ENCODE data around the gene C2orf72. TPM values are rescaled to one million over a fixed set of nuclear protein-coding genes. Genes with fewer than 3 reads are reported as not detected.
"Not testable (repeated sequence)": the region's sequence is repeated elsewhere in the genome, so short reads cannot be mapped to it uniquely, and the experiment has no call there.

Gene C2orf72
- total RNA-seq, result 0.10 TPM in 1 of 2 replicates, not detected in the other

DNA sequence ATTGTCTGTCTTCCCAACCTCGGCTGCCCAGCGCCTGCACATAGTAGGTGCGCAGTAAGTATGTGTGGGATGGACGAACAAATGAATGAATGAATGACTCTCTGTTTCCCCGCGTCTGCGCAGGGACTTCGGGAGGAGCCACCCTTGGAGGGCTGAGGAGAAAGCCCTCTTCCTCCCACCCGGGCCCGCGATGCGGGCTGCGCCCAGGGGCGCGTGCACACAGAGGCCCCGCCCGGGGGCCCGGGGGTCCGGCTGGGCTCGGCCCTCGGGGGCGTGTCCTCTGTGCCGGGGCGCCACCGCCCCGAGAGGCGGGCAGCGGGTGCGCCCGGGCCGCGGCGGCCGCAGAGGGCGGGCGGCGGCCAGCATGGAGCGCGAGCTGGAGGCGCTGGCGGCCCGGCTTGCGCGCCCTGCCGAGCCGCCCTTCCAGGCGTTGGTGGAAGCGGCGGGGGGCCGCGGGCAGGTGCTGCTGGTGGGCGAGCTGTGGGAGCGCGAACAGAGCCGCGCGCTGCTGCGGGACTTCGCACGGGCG is at the start of gene C2orf72:
Gene C2orf72, plus strand, starts transcription at position 322 of the 529 bp plus-strand sequence. Its CDS starts 43 bp downstream, at position 365.
- intact Hi-C loops (cut with micrococcal nuclease), result no loop called here

DNA sequence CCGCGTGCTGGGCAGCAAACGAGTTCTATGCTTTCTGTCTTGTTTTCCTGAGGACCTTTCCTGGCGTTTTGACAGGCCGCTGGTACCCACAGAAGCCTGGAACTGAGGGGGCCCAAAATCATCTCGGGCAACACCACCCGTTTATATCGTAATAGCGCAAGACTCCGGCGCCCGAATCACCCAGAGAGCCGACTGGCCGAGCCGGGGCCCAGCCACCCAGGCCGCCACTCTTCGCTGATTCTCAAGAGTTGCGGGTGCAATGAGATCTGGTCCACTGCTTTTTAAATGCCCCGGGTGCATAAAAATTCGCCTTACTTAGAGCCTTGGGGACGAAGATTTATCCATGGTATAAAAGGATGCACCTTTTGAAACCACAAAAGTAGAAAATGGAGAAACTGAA is 47.6 kb upstream of the C2orf72 start:
- intact Hi-C loops (cut with micrococcal nuclease), result loop anchor here (10.0 kb wide), 1 partner anchor 325 kb away; no protein-coding TSS in a partner anchor

DNA sequence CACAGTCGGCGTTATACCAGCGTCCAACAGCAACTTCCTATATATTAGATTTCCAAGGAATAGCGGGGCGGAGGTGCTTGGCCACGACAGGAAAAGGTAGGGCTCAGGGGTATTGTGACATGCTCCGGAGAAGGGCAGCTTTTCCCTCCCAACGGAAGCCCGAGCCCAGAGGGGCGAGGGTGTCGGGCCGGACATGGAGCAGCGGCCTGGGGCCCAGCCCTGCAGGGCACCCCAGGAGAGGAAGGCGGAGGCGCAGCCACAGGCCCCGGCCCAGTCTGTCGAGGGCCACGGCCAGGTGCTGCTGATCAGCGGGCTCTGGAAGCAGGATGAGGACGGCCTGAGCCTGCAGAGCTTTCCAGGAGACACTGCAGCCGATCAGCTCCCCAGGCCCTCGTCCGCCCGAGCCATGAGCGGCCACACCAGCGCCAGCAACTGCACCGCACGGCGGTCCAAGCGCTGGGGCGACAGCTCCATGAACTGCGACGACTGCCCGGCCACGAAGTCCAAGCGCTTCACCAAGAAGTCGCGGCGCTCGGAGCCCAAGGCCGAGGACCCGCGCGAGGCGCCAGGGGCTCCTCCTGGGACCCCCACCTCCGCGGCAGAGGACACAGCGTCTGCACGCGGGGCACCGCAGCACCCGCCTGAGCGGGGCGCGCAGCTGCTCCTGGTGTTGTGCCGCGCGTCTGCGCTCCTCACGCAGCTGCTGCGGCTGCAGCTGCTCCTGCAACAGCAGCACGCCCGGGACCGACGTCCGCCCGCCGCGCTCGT is 47.0 kb upstream of the C2orf72 start:
- intact Hi-C loops (cut with micrococcal nuclease), result no loop called here

DNA sequence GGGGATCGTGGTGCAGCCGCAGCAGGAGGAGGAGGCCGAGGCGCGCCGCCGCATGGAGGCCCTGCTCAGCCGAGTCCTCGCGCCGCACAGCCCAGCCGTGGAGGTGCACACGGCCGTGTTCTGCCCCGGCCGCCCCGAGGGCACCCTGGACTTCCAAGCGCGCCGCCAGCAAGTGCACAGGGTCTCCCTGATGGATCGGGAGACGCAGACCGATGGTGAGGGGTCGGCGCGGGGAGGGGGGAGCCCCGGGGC is 46.5 kb upstream of the C2orf72 start:
- intact Hi-C loops (cut with micrococcal nuclease), result no loop called here

DNA sequence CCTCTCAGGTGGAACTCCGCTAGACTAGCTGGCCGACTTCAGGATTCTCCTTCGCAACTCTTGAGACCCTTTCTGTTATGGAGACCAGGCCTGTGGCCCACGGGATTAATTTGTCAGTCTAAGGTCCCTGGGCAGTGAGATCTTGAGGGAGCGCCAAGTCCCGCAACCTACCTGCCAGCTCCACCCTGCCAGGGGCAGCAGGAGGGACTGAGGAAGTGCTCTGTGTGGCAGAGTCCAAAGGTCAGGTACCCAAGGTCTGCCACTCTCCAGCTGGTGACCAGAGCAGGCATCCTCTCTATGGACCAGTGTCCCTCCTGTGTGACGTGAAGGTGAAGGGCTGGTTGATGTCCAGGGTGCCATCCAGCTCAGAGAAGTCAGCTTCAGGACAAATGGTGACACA is 45.7 kb upstream of the C2orf72 start:
- intact Hi-C loops (cut with micrococcal nuclease), result no loop called here

DNA sequence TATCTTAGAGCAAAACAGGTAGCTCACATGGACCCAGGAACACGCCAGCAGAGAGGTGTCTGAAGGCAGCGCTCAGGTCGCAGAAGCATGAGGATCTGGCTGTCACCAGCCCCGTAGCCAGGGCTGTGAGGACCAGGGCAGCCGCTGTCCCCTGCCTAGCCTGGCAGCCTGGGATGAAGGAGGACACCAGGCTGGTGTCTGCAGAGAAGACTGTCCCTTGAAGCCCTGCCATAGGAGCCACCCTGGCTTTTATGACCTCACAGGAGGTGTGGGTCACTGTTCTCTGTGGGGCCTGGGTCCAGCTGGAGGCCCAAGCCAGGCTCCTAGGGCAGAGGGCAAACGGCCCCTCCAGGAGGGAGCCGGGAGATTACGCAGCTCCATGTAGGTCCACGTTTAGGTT is 41.5 kb upstream of the C2orf72 start, which contains the start of gene SPATA3:
Gene SPATA3, plus strand, starts transcription at position 301 of the 400 bp plus-strand sequence. CDS start 113 bp downstream, outside the sequence.
- intact Hi-C loops (cut with micrococcal nuclease), result no loop called here

DNA sequence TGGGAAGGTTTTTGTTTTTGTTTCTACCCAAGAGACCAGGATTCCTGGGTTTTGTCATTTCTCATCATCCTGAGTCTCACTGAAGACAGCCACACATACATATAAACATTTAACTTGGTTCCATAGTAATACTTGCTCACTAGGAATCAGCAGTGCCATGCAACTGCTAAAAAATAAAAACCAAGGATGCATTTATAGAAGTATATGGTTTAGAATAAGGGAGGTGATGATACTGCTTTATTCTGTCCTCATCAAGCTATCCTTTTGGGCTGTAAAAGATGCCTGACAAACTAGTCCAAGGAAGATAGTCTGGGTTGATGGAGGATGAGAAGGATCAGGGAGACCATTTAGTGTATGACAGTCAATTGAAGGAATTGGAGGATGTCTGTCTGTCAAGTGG is 40.7 kb upstream of the C2orf72 start:
- intact Hi-C loops (cut with micrococcal nuclease), result no loop called here

DNA sequence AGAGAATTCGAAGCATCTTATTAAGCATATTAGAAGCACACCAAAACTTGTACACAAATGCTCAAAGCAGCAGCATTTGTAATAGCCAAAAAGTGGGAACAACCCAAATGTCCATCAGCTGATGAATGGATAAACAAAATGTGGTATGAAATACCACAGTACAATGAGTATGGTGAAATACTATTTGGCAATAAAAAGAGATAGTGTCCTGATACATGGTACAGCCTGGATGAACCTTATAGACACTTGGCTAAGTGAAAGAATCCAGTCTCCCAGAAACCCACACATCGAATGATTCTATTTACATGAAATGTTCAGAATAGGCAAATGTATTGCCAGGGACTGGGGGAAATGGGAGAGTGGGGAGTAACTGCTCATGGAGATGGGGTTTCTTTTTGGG is 38.4 kb upstream of the C2orf72 start:
- intact Hi-C loops (cut with micrococcal nuclease), result no loop called here

DNA sequence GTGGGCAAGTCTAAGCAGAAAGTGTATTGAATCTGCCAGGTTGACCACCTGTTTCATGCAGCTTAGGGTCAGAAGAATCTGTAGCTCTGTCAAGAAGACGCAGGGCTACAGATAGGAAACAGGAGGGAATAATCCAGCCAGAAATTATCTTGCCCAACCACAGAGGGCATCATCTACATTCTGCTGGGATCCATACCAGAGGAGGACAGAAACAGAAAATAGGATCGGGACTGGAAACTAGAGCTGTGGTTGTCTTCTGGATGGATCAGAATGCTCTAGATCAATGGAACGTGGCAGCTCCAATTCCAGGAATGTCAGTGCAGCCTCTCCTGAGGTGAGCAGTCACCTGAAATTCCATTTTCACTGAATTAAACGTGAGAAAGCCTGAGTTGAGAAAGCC is 37.8 kb upstream of the C2orf72 start:
- intact Hi-C loops (cut with micrococcal nuclease), result no loop called here

DNA sequence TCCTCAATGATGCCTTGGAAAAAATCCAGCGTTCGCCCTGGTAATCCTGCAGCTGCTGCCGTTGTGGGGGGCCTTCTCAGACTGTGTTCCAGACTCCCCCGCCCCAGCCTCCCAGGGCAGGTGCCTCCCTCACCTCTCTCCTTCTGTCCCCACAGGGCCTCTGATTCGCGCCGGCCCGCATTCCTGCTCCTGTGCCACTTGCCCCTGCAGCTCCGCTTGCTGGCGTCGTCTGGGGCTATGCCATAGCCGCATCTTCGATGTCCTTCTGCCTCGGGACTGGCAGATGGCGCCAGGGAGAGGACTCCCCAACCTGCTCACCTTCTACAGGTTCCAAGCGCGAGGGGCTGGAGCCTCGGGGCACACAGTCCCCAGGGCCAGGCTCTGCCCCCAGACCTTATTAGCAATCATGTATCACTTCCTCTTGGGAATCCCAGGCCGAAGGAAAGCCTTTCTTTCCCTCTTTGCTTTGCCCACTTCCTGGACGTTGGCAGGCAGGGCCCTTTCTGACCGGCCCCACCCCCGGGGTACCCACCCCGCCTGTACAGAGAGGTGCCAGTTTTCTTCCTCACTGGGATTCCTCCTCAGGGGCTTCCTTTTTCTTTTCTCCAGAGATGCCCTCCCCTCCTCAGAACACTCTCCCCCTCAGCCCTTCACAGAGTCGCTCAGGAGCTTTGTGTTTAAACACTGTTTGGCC is 37.0 kb upstream of the C2orf72 start:
- intact Hi-C loops (cut with micrococcal nuclease), result no loop called here

DNA sequence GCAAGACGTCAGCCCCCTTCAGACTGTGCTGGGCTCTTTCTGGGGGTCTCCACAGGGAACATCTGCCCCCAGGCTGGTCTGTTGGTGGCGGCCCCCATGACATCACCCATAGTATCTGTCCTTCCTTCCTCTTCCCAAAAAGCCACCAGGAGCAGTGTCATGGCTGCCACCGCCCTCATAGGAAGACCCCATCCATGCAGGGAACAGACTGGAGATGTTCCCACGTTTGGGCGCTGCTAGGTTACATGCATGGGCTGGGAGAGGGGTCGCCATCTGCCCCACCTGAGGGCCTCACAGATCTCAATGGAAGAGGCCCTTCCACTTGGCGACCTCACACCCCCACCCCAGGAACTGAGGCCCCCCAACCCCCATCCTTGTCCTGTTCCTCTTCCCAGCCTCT is 36.3 kb upstream of the C2orf72 start:
- intact Hi-C loops (cut with micrococcal nuclease), result no loop called here

DNA sequence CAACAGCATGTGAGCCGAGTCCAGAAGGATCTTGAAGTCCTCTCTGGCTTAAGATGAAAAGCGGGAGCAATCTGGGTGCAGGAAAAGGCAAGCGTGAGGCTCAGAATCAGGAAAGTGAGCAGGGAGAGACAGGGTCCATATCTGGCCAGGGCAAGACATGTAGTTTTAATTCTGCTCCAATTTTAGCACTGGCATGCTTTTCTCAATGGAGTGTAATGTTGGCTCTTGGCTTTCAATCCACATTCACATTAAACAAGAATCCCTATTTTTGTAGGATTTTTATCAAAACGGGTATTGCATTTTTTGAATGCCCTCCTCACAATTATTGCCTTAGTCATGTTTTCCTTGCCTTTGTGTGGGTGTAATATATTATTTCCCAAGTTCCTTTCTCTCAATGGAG is 35.4 kb upstream of the C2orf72 start:
- intact Hi-C loops (cut with micrococcal nuclease), result no loop called here

DNA sequence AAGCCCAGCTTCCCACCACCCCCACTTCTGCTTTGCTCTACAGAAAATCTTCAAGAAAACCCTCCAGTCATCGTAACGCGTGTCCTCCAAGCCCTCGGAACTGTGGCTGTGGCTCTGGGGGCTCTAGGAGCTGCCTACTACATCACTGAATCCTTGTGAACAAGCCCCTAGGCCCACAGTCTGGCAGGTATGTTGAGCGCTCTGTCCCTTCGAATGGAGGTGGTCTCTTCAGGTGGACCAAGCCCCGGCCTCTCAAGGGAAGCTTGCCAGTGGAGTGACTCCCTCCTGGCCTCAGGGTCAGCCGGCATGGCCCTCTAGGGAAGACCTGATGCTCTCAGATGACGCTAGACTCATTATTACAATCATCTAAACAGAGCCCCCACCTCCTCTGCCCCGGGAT is 34.7 kb upstream of the C2orf72 start:
- intact Hi-C loops (cut with micrococcal nuclease), result no loop called here

DNA sequence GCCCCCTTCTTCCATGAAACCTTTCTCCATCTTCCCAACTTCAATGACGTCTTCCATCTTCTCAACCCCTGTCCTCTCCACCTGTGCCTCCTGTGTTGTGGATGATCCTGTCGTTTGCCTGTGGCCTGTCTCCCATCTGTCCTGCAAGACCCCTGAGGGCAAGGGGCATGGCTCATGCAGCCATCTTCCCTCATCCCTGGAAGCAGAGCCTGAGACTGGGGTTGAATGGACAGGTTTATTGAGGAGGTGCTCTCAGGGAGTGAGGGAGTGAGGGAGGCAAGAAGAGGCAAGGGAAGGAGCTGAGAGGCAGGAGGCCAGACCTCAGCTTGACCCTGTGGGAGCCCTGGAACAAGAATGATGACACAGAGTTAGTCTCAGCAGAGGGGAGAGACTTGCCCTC is 34.1 kb upstream of the C2orf72 start:
- intact Hi-C loops (cut with micrococcal nuclease), result no loop called here

DNA sequence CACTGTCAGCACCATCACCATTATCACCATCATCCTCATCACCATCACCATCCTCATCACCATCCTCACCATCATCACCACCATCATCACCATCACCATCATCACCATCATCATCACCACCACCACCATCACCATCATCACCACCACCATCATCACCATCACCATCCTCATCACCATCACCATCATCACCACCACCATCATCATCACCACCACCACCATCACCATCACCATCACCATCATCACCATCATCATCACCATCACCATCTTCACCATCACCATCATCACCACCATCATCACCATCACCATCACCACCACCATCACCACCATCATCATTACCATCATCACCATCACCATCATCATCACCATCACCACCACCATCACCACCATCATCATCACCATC is 32.4 kb upstream of the C2orf72 start:
- intact Hi-C loops (cut with micrococcal nuclease), result not testable (repeated sequence)

DNA sequence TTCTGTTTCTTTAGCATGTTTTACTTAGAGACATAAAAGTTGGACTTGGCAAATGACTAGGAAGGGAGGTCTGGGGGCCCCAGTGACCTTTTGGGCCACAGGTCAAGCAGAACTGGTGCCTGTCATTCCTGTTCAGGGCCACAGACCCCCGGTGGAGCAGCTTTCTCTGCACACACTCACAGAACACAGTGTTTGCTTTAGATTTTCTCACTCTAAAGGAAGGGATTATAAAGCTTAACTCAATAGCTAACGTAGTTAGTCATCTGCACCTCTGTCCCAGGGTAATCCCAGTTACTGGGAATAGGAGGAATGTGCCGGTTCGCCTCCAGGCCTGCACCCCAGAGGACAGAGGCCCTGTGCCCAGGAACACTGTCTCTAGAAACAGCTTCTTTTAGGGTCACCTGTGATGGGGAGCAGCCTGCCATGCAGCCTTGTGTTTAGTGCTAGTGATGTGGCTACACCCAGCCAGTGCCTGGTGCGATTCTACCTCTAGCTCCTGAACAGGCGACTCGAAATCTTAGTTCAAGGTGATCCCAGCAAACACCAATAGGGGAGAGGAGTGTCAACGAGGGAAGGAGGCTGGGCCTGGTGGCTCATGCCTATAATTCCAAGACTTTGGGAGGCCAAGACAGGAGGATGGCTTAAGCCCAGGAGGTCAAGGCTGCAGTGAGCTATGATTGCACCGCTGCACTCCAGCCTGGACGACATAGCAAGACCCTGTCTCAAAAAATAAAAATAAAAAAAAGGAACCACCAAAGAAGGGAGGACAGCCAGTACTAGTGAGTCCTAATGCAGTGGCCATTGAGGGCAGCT is 29.8 kb upstream of the C2orf72 start:
- intact Hi-C loops (cut with micrococcal nuclease), result no loop called here

DNA sequence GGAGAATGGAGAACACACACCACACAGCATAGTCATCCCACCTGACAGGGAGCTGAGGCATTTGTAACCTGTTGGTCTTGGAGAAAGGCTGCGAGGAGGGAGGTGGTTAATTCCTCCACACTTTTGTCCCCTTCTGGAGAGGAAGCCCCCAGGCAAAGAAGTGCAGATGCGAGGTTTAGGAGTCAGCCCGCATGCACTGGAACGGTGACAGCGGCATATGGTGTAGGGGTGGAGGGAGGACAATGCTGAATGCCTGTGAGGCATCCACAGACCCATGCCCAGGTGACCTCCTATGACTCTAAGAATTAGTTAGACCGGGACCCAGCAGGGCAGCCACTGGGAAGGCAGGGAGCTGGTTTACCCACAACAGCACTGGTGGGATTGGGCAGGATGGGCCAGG is 29.2 kb upstream of the C2orf72 start:
- intact Hi-C loops (cut with micrococcal nuclease), result no loop called here

DNA sequence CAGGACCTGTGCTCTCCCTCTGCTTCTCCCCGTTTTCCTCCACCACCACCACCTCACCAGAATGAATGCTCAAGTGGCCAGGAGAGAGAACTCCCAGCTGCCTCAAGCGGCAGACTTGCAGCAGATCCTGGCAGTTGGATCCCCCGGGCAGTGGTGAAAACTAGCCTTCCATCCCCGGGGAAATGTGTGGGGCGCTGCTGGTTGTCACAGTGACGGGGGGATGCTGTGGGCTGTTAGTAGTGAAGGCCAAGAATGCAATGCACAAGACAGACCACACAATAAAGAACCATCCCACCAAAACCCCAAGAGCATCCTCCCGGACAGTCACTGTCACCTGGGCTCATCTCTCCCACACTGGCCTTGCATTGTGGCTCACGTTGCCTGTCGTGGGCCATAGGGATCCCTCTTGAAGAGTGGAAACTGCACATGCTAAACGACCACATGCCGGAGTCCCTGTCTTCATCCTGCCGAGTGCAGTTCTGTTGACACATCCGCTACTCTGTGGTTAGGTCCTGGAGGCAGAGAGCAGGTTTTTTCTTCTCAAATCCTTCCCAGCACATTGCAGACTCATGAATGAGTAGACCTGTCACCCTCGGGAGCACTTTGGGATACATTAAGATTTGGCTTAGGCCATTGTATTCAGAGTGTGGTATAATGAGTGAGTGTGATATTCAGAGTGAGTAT is 27.9 kb upstream of the C2orf72 start:
- intact Hi-C loops (cut with micrococcal nuclease), result no loop called here

DNA sequence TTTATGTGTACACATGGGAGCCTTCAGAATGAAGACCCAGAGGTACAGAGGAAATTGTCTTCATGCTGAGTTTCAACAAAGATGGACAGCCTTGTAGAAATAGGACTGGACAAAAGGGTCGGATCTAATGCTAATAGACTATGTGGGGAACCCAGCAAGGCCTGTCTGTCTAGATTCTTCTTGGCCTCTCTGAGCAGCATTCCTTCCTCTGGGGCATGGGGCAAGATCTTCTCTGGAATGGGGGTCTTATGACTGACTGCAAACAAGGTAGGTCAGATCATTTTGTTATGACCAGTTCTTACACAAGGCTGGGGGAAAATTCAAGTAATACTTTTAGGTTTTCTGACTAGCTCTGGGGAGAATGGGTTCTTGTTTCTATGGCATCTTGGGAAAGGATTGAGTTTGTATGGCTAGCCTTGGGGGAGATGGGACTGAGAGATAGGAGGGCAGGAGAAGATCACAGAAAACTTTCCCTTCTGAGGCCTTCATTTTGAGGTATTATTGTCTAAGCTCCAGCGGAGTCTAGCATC is 27.1 kb upstream of the C2orf72 start:
- intact Hi-C loops (cut with micrococcal nuclease), result no loop called here

DNA sequence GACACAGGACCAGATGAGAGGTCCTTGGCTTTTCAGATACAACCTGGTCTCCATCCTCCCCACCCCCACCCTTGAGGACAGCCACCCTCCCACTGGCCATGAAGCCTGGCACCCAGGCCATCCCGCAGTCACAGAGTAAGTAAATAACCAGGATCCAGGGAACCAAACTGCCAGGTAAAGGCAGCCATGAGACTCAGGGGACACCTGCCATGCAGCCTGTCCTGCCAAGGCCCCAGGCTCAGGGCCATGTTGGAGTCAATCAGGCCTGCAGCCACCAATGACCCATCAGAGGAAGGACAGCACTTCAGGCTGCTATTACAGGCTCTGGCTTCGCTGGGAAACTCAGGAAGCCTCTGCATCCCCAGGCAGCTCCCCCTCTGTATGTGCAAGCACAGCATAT is 25.8 kb upstream of the C2orf72 start:
- intact Hi-C loops (cut with micrococcal nuclease), result no loop called here

DNA sequence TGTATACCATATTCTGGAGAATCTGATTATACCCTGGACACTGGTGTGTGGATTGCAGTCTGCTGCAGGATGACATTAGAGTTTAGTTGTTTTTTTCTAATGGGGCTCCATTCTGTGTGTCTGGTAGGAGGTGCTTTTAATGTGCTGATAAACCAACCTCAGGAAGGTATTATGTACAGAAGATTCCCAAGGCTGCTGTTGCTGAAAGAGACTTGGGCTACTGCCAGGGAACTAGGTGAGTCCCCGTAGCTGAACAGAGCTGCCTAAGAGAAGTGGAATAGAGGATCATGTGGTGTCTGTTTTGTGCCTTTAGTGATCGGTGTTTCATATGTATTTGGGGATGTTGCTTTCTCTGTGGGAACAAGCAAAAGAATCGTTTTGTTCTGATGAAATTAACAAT is 24.9 kb upstream of the C2orf72 start:
- intact Hi-C loops (cut with micrococcal nuclease), result no loop called here
